Sigmoid colon (tissue), 4 donors: ENCODE data around the gene NATD1.

Source experiments
- POLR2A ChIP-seq, 2 donors: fragments of 450-650 bp; IDR thresholded peaks; one replicate each; pipeline ENCODE4 v1.6.1; 2016; ENCODE audit warnings: antibody characterized with exemption in 2 of 2, mild to moderate bottlenecking in 2 of 2, moderate library complexity in 2 of 2
- POLR2AphosphoS5 ChIP-seq, 4 donors: sonication (generic); formaldehyde crosslinking; IDR thresholded peaks; one replicate each; pipeline ENCODE4 v1.6.1; 2017; ENCODE audit warnings: antibody characterized with exemption in 4 of 4
- TF ChIP-seq, protein P1 (sequence below), 4 experiments: fragments of 450-650 bp in 3 of 4; fragments of 200-600 bp in 1 of 4; IDR thresholded peaks; one replicate each; pipeline ENCODE4 v1.5.1; 2016 to 2019; ENCODE audit warnings: antibody characterized with exemption in 4 of 4, mild to moderate bottlenecking in 3 of 4, moderate library complexity in 2 of 4

DNA sequence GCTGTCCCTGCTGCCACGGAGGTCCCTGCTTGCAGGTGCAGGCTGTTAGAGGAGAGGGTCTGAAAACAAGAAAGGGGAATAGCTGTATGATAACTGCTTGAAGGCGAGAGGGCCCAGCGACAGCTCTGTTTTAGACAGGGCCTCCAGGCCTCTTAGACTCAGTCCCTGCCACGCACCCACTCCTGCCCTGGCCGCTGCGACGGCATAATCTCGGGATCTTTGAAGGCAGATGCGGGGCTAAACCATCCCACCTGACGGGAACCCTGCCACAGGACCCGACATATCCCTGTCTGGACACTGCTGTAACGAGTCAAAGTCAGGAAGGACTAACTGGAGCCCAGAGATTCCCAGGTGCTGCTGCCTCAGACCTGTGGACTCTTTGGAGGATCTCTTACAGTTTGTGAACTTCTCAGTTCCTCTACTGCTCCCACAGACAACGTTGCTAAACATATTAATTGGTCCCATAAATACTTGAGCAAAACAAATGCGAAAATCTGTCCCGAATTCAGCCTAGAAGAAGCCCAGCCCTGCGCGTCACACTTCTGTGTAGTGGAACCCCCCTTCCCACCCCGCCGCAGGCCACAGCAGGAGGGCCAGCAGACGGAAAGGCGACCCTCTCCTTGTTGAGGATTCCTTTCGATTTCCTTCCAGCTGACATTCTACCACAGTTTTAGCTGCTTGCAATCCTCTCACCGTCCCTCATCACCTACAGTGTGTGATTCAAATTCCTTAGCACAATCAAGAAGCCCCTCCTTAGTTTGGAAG lies 38.3 kb downstream of the NATD1 start:
- TF ChIP-seq POLR2AphosphoS5 (IDR thresholded peaks at IDR 0.05), result no peak
- TF ChIP-seq, protein P1, sequence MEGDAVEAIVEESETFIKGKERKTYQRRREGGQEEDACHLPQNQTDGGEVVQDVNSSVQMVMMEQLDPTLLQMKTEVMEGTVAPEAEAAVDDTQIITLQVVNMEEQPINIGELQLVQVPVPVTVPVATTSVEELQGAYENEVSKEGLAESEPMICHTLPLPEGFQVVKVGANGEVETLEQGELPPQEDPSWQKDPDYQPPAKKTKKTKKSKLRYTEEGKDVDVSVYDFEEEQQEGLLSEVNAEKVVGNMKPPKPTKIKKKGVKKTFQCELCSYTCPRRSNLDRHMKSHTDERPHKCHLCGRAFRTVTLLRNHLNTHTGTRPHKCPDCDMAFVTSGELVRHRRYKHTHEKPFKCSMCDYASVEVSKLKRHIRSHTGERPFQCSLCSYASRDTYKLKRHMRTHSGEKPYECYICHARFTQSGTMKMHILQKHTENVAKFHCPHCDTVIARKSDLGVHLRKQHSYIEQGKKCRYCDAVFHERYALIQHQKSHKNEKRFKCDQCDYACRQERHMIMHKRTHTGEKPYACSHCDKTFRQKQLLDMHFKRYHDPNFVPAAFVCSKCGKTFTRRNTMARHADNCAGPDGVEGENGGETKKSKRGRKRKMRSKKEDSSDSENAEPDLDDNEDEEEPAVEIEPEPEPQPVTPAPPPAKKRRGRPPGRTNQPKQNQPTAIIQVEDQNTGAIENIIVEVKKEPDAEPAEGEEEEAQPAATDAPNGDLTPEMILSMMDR (IDR thresholded peaks at IDR 0.05), result no peak
- TF ChIP-seq POLR2A (IDR thresholded peaks at IDR 0.05), result no peak
